Activated B cell treated with CpG ODN at 0.5 μM for 24 hours (primary cell): Measurements from ENCODE around the gene SCARB1. TPM values are rescaled to one million over a fixed set of nuclear protein-coding genes. Genes with fewer than 3 reads are reported as not detected.

Experiments
- ATAC-seq: fragments of 200-7000 bp; cut with Tn5 transposase; one replicate; pipeline ENCODE4 v1.10.0; 2021; ENCODE audit warnings: low read depth, mild to moderate bottlenecking, moderate library complexity
- CTCF ChIA-PET: fragments of 350-600 bp; sonication (Branson Sonifier 250); formaldehyde crosslinking; loops from one replicate; lab custom pipeline; 2021; ENCODE audit warnings: antibody characterized with exemption; lab: Charles Lee
- POLR2A ChIA-PET: fragments of 350-600 bp; sonication (Branson Sonifier 250); formaldehyde crosslinking; loops from one replicate; lab custom pipeline; 2021; ENCODE audit warnings: antibody characterized with exemption; lab: Charles Lee
- DNase-seq: peaks from one replicate; pipeline ENCODE4 v3.0.0; 2022
- H3K27ac Mint-ChIP-seq: one replicate; pipeline ENCODE4 v1.8.0; 2020; ENCODE audit warnings: mixed read lengths
- H3K27me3 Mint-ChIP-seq: one replicate; pipeline ENCODE4 v1.8.0; 2021; ENCODE audit warnings: mixed read lengths
- H3K36me3 Mint-ChIP-seq: one replicate; pipeline ENCODE4 v1.8.0; 2021; ENCODE audit warnings: low read depth, mixed read lengths
- H3K4me1 Mint-ChIP-seq: one replicate; pipeline ENCODE4 v1.8.0; 2021; ENCODE audit warnings: mixed read lengths
- H3K4me3 Mint-ChIP-seq: one replicate; pipeline ENCODE4 v1.8.0; 2020; ENCODE audit warnings: mild to moderate bottlenecking, mixed read lengths
- H3K9me3 Mint-ChIP-seq: one replicate; pipeline ENCODE4 v1.8.0; 2020; ENCODE audit warnings: mixed read lengths
- intact Hi-C: fragments of 100-400 bp; cut with micrococcal nuclease; formaldehyde crosslinking; loops from one replicate; pipeline ENCODE4 v1.15.1; 2024
- total RNA-seq: library from RNA; stranded (reverse); gene quantifications from 2 replicates; pipeline ENCODE4 v1.2.3, GENCODE V29; 2022
- TF ChIP-seq, protein P1 (sequence below): fragments of 200-600 bp; IDR thresholded peaks from one replicate; pipeline ENCODE4 v1.8.0; 2022; ENCODE audit warnings: antibody characterized with exemption, mild to moderate bottlenecking

The SCARB1 gene
- total RNA-seq, 1 donor from 2014 or later, result 39.3 TPM

GRCh38 chr12:124835656-124836410, 27.8 kb downstream of the SCARB1 start:
- no peak overlapping the region for H3K4me3 Mint-ChIP-seq
- ChIA-PET CTCF (no interaction called here), POLR2A (no interaction called here)
- ATAC-seq (no peak), DNase-seq (no peak)
- H3K4me1 Mint-ChIP-seq, result no peaks in the 10 kb centered on the region
- no peaks in the 10 kb centered on the region for H3K27me3 Mint-ChIP-seq
- H3K27ac Mint-ChIP-seq, result no peak overlapping the region
- H3K9me3 Mint-ChIP-seq, result no peaks in the 10 kb centered on the region
- intact Hi-C loops, result no loop called here
- TF ChIP-seq, protein P1, sequence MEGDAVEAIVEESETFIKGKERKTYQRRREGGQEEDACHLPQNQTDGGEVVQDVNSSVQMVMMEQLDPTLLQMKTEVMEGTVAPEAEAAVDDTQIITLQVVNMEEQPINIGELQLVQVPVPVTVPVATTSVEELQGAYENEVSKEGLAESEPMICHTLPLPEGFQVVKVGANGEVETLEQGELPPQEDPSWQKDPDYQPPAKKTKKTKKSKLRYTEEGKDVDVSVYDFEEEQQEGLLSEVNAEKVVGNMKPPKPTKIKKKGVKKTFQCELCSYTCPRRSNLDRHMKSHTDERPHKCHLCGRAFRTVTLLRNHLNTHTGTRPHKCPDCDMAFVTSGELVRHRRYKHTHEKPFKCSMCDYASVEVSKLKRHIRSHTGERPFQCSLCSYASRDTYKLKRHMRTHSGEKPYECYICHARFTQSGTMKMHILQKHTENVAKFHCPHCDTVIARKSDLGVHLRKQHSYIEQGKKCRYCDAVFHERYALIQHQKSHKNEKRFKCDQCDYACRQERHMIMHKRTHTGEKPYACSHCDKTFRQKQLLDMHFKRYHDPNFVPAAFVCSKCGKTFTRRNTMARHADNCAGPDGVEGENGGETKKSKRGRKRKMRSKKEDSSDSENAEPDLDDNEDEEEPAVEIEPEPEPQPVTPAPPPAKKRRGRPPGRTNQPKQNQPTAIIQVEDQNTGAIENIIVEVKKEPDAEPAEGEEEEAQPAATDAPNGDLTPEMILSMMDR, result no peak
- H3K36me3 Mint-ChIP-seq, result no peaks in the 10 kb centered on the region

DNA sequence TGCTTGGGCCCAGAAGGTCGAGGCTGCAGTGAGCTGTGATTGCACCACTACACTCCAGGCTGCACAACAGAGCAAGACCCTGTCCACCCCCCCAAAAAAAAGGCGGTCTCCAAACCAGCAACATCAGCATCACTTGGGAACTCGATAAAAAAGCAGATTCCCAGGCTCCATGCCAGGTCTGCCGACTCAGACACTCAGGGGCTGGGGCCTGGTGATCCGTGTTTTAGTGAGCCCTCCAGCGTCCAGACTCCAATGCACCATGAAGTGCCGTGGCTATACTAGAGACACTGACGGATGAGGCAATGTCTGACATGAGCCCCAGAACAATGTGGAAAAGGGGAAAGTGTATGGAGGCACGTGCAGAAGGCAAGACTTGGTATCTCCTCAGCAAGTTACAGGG, 28.8 kb downstream of the SCARB1 start:
- POLR2A ChIA-PET, result no interaction called here
- Mint-ChIP-seq H3K27me3 (no peaks in the 10 kb centered on the region), H3K36me3 (no peaks in the 10 kb centered on the region), H3K4me1 (no peaks in the 10 kb centered on the region), H3K27ac (no peak overlapping the region), H3K4me3 (no peak overlapping the region), H3K9me3 (peaks cover 2% of the 10 kb centered on the region)
- no peak for DNase-seq
- CTCF ChIA-PET, result no interaction called here
- TF ChIP-seq, protein P1, result no peak
- no peak for ATAC-seq
- intact Hi-C loops, result no loop called here

DNA sequence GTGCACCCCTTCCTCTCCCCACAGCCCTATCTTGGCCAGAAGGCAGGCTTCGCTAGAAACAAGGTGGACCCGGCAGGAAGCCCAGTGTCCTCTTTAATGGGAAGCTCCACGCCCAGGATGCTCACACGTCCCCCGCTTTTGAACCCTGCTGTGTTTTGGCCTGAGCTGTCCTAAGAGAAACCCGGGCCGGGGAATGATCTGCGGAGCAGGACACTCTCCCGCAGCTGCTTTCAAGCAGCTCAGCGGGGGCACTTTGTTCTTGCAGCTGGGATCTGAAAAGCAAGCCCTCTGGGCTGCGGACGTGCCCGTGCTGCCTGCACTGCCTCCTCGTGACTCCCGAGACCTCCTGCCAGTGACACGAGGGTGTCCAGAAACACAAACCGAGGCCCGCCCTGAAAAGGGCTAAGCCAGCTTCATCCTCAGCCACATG, 30.0 kb downstream of the SCARB1 start:
- Mint-ChIP-seq H3K27me3 (no peaks in the 10 kb centered on the region), H3K36me3 (no peaks in the 10 kb centered on the region), H3K9me3 (peaks cover 7% of the 10 kb centered on the region), H3K4me1 (peaks cover 3% of the 10 kb centered on the region), H3K4me3 (no peak overlapping the region), H3K27ac (no peak overlapping the region)
- POLR2A ChIA-PET, result no interaction called here
- no peak for ATAC-seq
- CTCF ChIA-PET, result no interaction called here
- TF ChIP-seq, protein P1, result no peak
- DNase-seq, result no peak
- intact Hi-C loops, result no loop called here

GRCh38 chr12:124832856-124833255, 30.8 kb downstream of the SCARB1 start:
- H3K9me3 Mint-ChIP-seq, result peaks cover 7% of the 10 kb centered on the region
- H3K4me1 Mint-ChIP-seq, result peaks cover 9% of the 10 kb centered on the region
- ChIA-PET POLR2A (no interaction called here), CTCF (no interaction called here)
- DNase-seq, result no peak
- H3K36me3 Mint-ChIP-seq, result no peaks in the 10 kb centered on the region
- intact Hi-C loops, result no loop called here
- H3K27me3 Mint-ChIP-seq, result no peaks in the 10 kb centered on the region
- TF ChIP-seq, protein P1, result no peak
- no peak overlapping the region for H3K4me3 Mint-ChIP-seq
- ATAC-seq, result no peak
- no peak overlapping the region for H3K27ac Mint-ChIP-seq

GRCh38 chr12:124831590-124831989, 32.1 kb downstream of the SCARB1 start:
- intact Hi-C loops, result no loop called here
- no peaks in the 10 kb centered on the region for H3K27me3 Mint-ChIP-seq
- H3K27ac Mint-ChIP-seq, result no peak overlapping the region
- DNase-seq (no peak), ATAC-seq (no peak)
- H3K9me3 Mint-ChIP-seq, result peaks cover 7% of the 10 kb centered on the region
- no peak overlapping the region for H3K4me3 Mint-ChIP-seq
- TF ChIP-seq, protein P1, result no peak
- no peaks in the 10 kb centered on the region for H3K36me3 Mint-ChIP-seq
- peaks cover 12% of the 10 kb centered on the region for H3K4me1 Mint-ChIP-seq
- ChIA-PET CTCF (no interaction called here), POLR2A (no interaction called here)
